ENCODE data around the gene PIP5K1B.

GRCh38 chr9:69047371-69047770 is 342.3 kb downstream of the PIP5K1B start:
- TF ChIP-seq POLR2A (IDR thresholded peaks at IDR 0.05; ENCODE audit: borderline replicate concordance, extremely low read depth, insufficient read depth, insufficient read length) (no peak), REST (IDR thresholded peaks at IDR 0.05; ENCODE audit: low read depth) (no peak), POLR2AphosphoS5 (IDR thresholded peaks at IDR 0.05; ENCODE audit: low read depth, low read length) (no peak), CTCF (IDR thresholded peaks at IDR 0.05 in 2 of 3, conservative IDR thresholded peaks at IDR 0.05 in 1 of 3; ENCODE audit: borderline replicate concordance in 1 of 3, insufficient read depth in 1 of 3, low read depth in 2 of 3, low read length in 2 of 3) (no peak), CBX3 (IDR thresholded peaks at IDR 0.05; ENCODE audit: low read depth) (no peak), FOSL1 (IDR thresholded peaks at IDR 0.05; ENCODE audit: low read depth) (no peak), ATF3 (IDR thresholded peaks at IDR 0.05) (no peak), EZH2phosphoT487 (IDR thresholded peaks at IDR 0.05; ENCODE audit: borderline replicate concordance) (no peak), MAX (IDR thresholded peaks at IDR 0.05) (no peak)

Measured in HCT116 (cell line).